A673 (cell line): ENCODE results near the gene C20orf202. TPM values are rescaled to one million over a fixed set of nuclear protein-coding genes. Genes with fewer than 3 reads are reported as not detected.

Experiments used
- BruUV-seq: library from RNA; stranded (reverse); fragments of 400-500 nt; replicated peaks from 2 replicates; lab custom pipeline; 2021; lab: Mats Ljungman, UMichigan
- CTCF ChIA-PET: fragments of 300-600 bp; sonication (Branson Sonifier 250); formaldehyde crosslinking; loops from one replicate; lab custom pipeline; 2022; ENCODE audit warnings: antibody characterized with exemption; lab: Charles Lee
- POLR2A ChIA-PET: fragments of 300-600 bp; sonication (Branson Sonifier 250); formaldehyde crosslinking; loops from one replicate; lab custom pipeline; 2022; ENCODE audit warnings: antibody characterized with exemption; ENCODE audit not compliant: low non-redundant PET; lab: Charles Lee
- DNase-seq: peaks from one replicate; pipeline ENCODE4 v3.0.0-alpha.2; 2015; ENCODE audit warnings: low spot score
- H3K27ac ChIP-seq: fragments of 200-600 bp; sonication (generic); 2 replicates; pipeline ENCODE4 v1.5.1; 2016; ENCODE audit warnings: mixed run types, low read depth, mild to moderate bottlenecking, mixed read lengths, antibody characterized with exemption, low read length; ENCODE audit not compliant: poor library complexity, severe bottlenecking
- H3K27me3 ChIP-seq: fragments of 200-600 bp; sonication (generic); replicated peaks from 2 replicates; pipeline ENCODE4 v1.6.1; 2017; ENCODE audit warnings: mixed run types, low read depth, mild to moderate bottlenecking, mixed read lengths, antibody characterized with exemption, low read length; ENCODE audit not compliant: insufficient read depth, poor library complexity
- H3K36me3 ChIP-seq: fragments of 200-600 bp; sonication (generic); 2 replicates; pipeline ENCODE4 v1.6.1; 2016; ENCODE audit warnings: mixed run types, mild to moderate bottlenecking, mixed read lengths, antibody characterized with exemption, low read length; ENCODE audit not compliant: insufficient read depth, poor library complexity, severe bottlenecking
- H3K4me1 ChIP-seq: fragments of 200-600 bp; sonication (generic); 2 replicates; pipeline ENCODE4 v1.6.1; 2017; ENCODE audit warnings: mixed run types, mild to moderate bottlenecking, mixed read lengths, antibody characterized with exemption, low read length; ENCODE audit not compliant: insufficient read depth, poor library complexity, severe bottlenecking
- H3K4me3 ChIP-seq: fragments of 200-600 bp; sonication (generic); 2 replicates; pipeline ENCODE4 v1.5.1; 2016; ENCODE audit warnings: low read depth, mixed run types, mild to moderate bottlenecking, mixed read lengths, low read length; ENCODE audit not compliant: poor library complexity, severe bottlenecking
- H3K9me3 ChIP-seq: fragments of 200-600 bp; sonication (generic); 2 replicates; pipeline ENCODE4 v1.6.1; 2016; ENCODE audit warnings: mixed run types, low read depth, mild to moderate bottlenecking, mixed read lengths, antibody characterized with exemption, low read length; ENCODE audit not compliant: poor library complexity, severe bottlenecking
- EZH2 ChIP-seq: fragments of 200-600 bp; sonication (generic); IDR thresholded peaks from 2 replicates; pipeline ENCODE4 v1.6.1; 2017; ENCODE audit warnings: borderline replicate concordance, low read depth, mild to moderate bottlenecking, mixed read lengths, antibody characterized with exemption, low read length; ENCODE audit not compliant: poor library complexity, severe bottlenecking
- intact Hi-C: fragments of 100-400 bp; cut with micrococcal nuclease; formaldehyde crosslinking; loops from one replicate; pipeline ENCODE4 v1.10.0; 2022; ENCODE audit not compliant: unreplicated experiment
- total RNA-seq: library from RNA; stranded (reverse); gene quantifications from 2 replicates; pipeline ENCODE4 v1.2.3, GENCODE V29; 2021
- TF ChIP-seq, protein P1 (sequence below): fragments of 300-800, 200-600 bp; sonication (generic); conservative IDR thresholded peaks from 2 replicates; pipeline ENCODE4 v1.5.1; 2017; ENCODE audit warnings: low read depth, mild to moderate bottlenecking, antibody characterized with exemption, low read length, moderate library complexity, mixed read lengths

The C20orf202 gene
- total RNA-seq, 1 experiment from 2014 or later, result not detected

DNA sequence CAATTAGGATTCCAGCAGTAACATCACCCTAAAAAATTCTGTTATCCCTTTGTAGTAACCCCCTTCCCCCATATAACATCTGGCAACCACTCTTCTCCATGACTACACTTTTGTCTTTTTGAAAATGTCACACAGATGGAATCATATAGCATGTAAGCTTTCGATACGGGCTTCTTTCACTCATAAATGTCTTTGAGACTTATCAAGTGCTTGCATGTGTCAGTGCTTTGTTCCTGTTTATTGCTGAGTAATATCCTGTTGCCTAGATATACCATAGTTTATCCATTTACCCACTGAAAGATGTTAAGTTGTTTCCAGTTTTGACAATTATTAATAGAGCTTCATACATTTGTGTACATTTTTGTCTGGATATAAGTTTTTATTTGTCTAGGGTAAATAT lies 52.4 kb downstream of the C20orf202 start:
- ChIA-PET POLR2A (no interaction called here), CTCF (no interaction called here)
- H3K4me1 ChIP-seq, result no peaks in the 10 kb centered on the region
- peaks cover 30% of the 10 kb centered on the region for H3K27me3 ChIP-seq
- no TSS peak for BruUV-seq
- intact Hi-C loops, result no loop called here
- no peaks in the 10 kb centered on the region for H3K9me3 ChIP-seq
- DNase-seq, result no peak
- no peak overlapping the region for H3K27ac ChIP-seq
- no peaks in the 10 kb centered on the region for H3K36me3 ChIP-seq
- no peak for TF ChIP-seq EZH2
- TF ChIP-seq, protein P1, sequence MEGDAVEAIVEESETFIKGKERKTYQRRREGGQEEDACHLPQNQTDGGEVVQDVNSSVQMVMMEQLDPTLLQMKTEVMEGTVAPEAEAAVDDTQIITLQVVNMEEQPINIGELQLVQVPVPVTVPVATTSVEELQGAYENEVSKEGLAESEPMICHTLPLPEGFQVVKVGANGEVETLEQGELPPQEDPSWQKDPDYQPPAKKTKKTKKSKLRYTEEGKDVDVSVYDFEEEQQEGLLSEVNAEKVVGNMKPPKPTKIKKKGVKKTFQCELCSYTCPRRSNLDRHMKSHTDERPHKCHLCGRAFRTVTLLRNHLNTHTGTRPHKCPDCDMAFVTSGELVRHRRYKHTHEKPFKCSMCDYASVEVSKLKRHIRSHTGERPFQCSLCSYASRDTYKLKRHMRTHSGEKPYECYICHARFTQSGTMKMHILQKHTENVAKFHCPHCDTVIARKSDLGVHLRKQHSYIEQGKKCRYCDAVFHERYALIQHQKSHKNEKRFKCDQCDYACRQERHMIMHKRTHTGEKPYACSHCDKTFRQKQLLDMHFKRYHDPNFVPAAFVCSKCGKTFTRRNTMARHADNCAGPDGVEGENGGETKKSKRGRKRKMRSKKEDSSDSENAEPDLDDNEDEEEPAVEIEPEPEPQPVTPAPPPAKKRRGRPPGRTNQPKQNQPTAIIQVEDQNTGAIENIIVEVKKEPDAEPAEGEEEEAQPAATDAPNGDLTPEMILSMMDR, result no peak
- H3K4me3 ChIP-seq, result no peak overlapping the region

Other genes with a start within 250 kb of the C20orf202 start
- not detected in 2 replicates for gene RSPO4, start 201.1 kb upstream of the C20orf202 start, total RNA-seq
- 130 and 155 TPM in 2 replicates for gene PSMF1, start 84.9 kb upstream of the C20orf202 start, total RNA-seq
- gene TMEM74B, start 18.5 kb upstream of the C20orf202 start, total RNA-seq, result 0.31 TPM in 1 of 2 replicates, not detected in the other
- not detected in 2 replicates for gene RAD21L1, start 22.6 kb downstream of the C20orf202 start, total RNA-seq
- 0.43 and 0.81 TPM in 2 replicates for gene SNPH, start 62.8 kb downstream of the C20orf202 start, total RNA-seq
- 3.4 and 3.5 TPM in 2 replicates for gene SDCBP2, start 125.7 kb downstream of the C20orf202 start, total RNA-seq
- 264 and 270 TPM in 2 replicates for gene FKBP1A, start 189.6 kb downstream of the C20orf202 start, total RNA-seq